ENCODE measurements around the gene PRR5.

DNA sequence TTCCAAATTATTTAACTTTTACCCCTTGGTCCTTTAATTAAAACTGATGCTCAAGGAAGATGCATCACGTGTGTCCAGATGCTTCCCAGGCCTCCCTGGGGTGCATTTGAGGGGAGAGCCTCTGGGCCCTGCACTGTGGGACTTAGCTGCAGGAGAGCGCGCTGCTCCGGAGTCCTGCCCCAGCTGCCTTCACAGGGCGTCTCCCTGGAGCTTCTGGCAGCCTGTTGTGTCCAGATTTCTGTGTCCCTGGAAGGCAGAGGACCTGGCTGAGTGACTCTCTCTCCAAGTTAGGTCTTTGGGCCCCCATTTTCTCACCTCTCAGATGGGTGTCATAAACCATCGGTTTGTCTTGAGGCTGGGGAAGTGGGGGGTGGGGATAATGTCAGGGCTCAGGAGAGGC is 53.4 kb downstream of the PRR5 start:
- no peak for TF ChIP-seq YY1 (IDR thresholded peaks at IDR 0.05; ENCODE audit: insufficient read depth, insufficient read length)
- TF ChIP-seq SUZ12 (IDR thresholded peaks at IDR 0.05; ENCODE audit: extremely low read depth, insufficient read depth, insufficient read length), result no peak
- no peak for TF ChIP-seq ZNF274 (IDR thresholded peaks at IDR 0.05; ENCODE audit: low read depth, low read length)
